GM12891 (cell line): ENCODE data around the gene PNPLA3.

Experiments
- DNase-seq: peaks from one replicate; pipeline ENCODE4 v3.0.0; 2011; ENCODE audit warnings: low spot score; ENCODE audit not compliant: insufficient read length
- FAIRE-seq: peaks from 2 replicates; lab custom pipeline; 2011; peaks lifted over from hg19 to GRCh38; lab: Jason Lieb, UNC
- PAX5 ChIP-seq: IDR thresholded peaks from 2 replicates; pipeline ENCODE4 v1.6.1; 2011; ENCODE audit warnings: low read length, moderate library complexity, mild to moderate bottlenecking; ENCODE audit not compliant: insufficient read depth, severe bottlenecking
- POLR2A ChIP-seq: IDR thresholded peaks from 2 replicates; pipeline ENCODE4 v1.6.1; 2011; ENCODE audit warnings: low read depth, low read length, control low read depth
- POLR2AphosphoS5 ChIP-seq: IDR thresholded peaks from 2 replicates; pipeline ENCODE4 v1.6.1; 2011; ENCODE audit warnings: low read depth, low read length, control low read depth
- POU2F2 ChIP-seq: IDR thresholded peaks from 2 replicates; pipeline ENCODE4 v1.6.1; 2011; ENCODE audit warnings: low read depth, mild to moderate bottlenecking, control low read depth, low read length, moderate library complexity
- SPI1 ChIP-seq: IDR thresholded peaks from 2 replicates; pipeline ENCODE4 v1.6.1; 2011; ENCODE audit warnings: low read depth, low read length, control low read depth
- TAF1 ChIP-seq: IDR thresholded peaks from 2 replicates; pipeline ENCODE4 v1.6.1; 2011; ENCODE audit warnings: low read depth, low read length, control low read depth

Gene PNPLA3

GRCh38 chr22:43922123-43922522 is 1.5 kb upstream of the PNPLA3 start:
- TF ChIP-seq SPI1, result no peak
- no peak for TF ChIP-seq POLR2A
- no peak for TF ChIP-seq TAF1
- no peak for TF ChIP-seq PAX5
- no peak for TF ChIP-seq POLR2AphosphoS5
- no peak for TF ChIP-seq POU2F2
- FAIRE-seq (no peak), DNase-seq (no peak)

DNA sequence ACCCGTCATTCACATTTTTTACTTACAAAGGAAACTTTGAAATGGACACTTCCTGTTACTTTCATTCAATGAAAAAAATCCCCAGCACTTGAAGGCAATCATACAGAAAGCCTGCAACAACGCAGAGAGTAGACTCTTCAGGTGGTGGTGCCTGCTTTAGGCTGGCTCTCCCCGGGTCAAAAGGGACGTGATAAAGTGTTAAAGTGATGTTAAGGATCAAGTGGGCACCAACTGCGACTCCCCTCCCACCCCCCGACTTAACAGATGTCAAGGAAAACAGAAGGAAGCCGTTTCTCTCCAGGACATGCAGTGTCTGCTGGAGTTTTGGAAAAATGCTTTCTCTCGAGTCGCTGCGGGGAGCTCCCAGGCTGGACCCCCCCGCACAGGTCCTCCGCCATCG is 414 bp upstream of the PNPLA3 start:
- TF ChIP-seq SPI1 (peak; percentile 23; the same call in 1 of the 2 replicates), POU2F2 (no peak), PAX5 (no peak), TAF1 (no peak)
- no peak for DNase-seq
- no peak for FAIRE-seq

- FAIRE-seq, result no peak
These were observed 1.3 kb downstream of the PNPLA3 start for GRCh38 chr22:43924877-43925276.

DNA sequence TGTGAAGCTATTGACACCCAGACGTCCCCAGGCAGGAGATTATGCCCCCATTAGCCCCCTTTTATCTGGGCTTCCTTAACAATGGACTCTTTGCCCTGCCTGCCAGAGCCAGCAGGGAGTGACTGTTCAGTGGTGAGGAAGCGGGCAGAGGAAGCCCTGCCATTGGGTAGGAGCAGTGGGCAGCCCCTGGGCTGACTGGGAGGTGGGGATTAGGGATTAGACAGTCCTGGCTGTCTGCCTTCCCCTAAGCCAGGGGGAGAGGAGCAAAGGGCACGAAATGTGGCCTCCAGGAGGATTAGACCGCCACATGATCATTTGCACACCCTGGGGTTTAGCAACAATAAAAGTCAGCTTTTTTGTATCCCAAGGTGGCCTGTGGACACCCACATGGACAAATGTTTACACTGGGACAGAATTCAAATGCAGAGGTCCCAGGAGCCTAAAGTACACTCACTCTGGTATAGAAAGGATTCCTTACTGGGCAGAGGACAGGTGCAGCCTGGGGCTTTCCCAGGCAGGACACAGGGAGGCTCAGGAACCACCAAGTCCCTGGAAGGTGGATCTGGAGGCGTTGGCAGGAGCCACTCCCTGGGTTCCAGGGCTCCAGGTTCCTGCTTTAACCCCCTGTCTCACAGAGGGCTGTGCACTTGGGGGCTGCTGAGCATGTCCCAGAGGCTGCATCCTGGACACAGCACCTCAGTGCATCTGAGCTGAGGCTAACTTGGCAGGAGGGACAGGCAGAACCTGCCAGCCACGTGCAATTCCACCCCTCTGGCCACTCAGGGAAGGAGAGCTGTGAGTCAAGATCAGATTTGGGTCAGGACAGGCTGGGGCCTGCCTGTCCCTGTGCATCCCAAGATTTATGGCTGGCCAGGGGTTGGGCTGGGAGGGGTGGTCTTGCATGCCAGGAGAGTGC is 2.1 kb downstream of the PNPLA3 start:
- TF ChIP-seq POLR2A (no peak), POLR2AphosphoS5 (no peak), PAX5 (no peak), SPI1 (no peak), TAF1 (no peak), POU2F2 (no peak)
- DNase-seq (no peak), FAIRE-seq (no peak)

More at GRCh38 chr22:43924877-43925276, 1.3 kb downstream of the PNPLA3 start:
- DNase-seq, result no peak
- TF ChIP-seq POLR2A (no peak), POU2F2 (no peak), POLR2AphosphoS5 (no peak), SPI1 (no peak), PAX5 (no peak), TAF1 (no peak)

- DNase-seq (no peak), FAIRE-seq (no peak)
- TF ChIP-seq SPI1 (no peak), POU2F2 (no peak), POLR2AphosphoS5 (no peak), POLR2A (no peak), PAX5 (no peak), TAF1 (no peak)
These were observed 2.7 kb downstream of the PNPLA3 start for GRCh38 chr22:43926349-43926710.

- DNase-seq (no peak), FAIRE-seq (no peak)
- TF ChIP-seq POU2F2 (no peak), POLR2A (no peak), SPI1 (no peak), POLR2AphosphoS5 (no peak), TAF1 (no peak), PAX5 (no peak)
These were observed 4.9 kb downstream of the PNPLA3 start for GRCh38 chr22:43928468-43928867.

DNA sequence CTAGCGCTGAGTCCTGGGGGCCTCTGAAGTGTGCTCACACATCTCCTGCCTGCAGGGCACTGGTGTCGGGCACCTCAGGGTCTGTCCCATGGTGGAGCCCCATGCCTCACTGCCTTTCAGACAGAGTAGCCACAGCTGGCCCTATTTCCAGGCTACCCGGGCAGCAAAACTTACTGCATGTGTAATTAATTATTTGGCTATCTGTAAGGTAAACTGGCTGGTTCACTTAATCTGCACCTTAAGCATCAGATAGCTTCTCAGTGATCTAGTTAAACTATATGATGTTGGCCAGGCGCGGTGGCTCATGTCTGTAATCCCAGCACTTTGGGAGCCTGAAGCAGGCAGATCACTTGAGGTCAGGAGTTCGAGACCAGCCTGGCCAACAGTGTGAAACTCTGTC is 5.3 kb downstream of the PNPLA3 start:
- TF ChIP-seq POLR2AphosphoS5 (no peak), TAF1 (no peak), SPI1 (no peak), POU2F2 (no peak), POLR2A (no peak), PAX5 (no peak)
- DNase-seq (no peak), FAIRE-seq (no peak)

GRCh38 chr22:43931771-43932170 is 8.2 kb downstream of the PNPLA3 start:
- no peak for DNase-seq
- FAIRE-seq, result no peak
- TF ChIP-seq PAX5, result no peak
- TF ChIP-seq POLR2AphosphoS5, result no peak
- no peak for TF ChIP-seq POU2F2
- no peak for TF ChIP-seq TAF1
- TF ChIP-seq POLR2A, result no peak

DNA sequence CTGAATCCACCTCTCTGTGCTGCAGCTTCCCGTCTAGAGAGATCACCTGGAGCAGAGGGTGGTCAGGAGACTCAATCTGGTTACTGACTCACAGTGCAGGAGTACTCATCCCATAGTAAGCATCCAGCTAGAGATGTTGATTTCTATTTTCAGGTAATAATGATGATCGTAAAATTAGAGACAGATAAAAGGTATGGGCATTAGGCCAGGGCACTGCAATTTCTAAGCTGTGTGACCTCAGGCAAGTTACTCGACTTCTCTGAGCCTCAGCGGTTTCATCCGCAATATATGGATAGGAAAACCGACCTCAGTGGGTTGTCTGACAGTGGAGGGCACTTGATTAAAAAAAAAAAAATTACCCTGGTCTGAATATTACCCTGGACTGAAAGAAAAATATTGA is 17.8 kb downstream of the PNPLA3 start:
- TF ChIP-seq PAX5, result no peak
- no peak for TF ChIP-seq POU2F2
- TF ChIP-seq SPI1, result no peak
- no peak for TF ChIP-seq POLR2AphosphoS5
- no peak for TF ChIP-seq POLR2A
- TF ChIP-seq TAF1, result no peak
- no peak for DNase-seq
- no peak for FAIRE-seq
